ENCODE results near the gene CFAP70. TPM values are rescaled to one million over a fixed set of nuclear protein-coding genes. Genes with fewer than 3 reads are reported as not detected.

Gene CFAP70
- polyA plus RNA-seq, 1 donor from 2014 or later = 5.8 TPM

DNA sequence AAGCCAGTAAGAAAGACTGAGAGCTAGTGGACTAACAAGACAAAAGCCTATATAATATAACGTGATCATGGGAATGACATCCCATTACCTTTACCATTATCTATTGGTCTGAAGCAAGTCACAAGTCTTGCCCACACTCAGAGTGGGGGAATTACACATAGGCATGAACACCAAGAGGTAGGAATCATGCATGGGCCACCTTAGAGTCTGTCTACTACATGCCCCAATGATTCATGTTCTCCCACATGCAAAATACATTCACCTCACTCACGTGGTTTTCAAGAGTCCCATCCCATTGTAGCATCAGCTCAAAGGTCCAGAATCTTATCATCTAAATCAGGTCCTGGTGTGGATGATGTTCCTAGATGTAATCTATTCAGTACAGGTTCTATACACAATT lies 141.0 kb downstream of the CFAP70 start:
- no peak overlapping the region for H2AFZ ChIP-seq (ENCODE audit: low read depth, low read length)
- H4K20me1 ChIP-seq (ENCODE audit: insufficient read depth) = no peaks in the 10 kb centered on the region
- no peak overlapping the region for H3K27ac ChIP-seq (ENCODE audit: low read length)
- no peak overlapping the region for H3K4me2 ChIP-seq (ENCODE audit: low read length)
- no peak overlapping the region for H3K9ac ChIP-seq (ENCODE audit: low read length)
- H3F3A ChIP-seq (ENCODE audit: insufficient read depth, low read length, poor library complexity, severe bottlenecking) = no peaks in the 10 kb centered on the region
- H3K79me2 ChIP-seq (replicated peaks; ENCODE audit: insufficient read depth, low read length) = peaks cover 3% of the 10 kb centered on the region
- H3K36me3 ChIP-seq (ENCODE audit: insufficient read depth, low read length) = peaks cover 6% of the 10 kb centered on the region
- H3K9me3 ChIP-seq (ENCODE audit: low read length) = no peaks in the 10 kb centered on the region
- H3K27me3 ChIP-seq (ENCODE audit: insufficient read depth, low read depth, low read length) = no peaks in the 10 kb centered on the region
- no peak overlapping the region for H3K4me3 ChIP-seq (ENCODE audit: low read length)
- TF ChIP-seq, protein P1, sequence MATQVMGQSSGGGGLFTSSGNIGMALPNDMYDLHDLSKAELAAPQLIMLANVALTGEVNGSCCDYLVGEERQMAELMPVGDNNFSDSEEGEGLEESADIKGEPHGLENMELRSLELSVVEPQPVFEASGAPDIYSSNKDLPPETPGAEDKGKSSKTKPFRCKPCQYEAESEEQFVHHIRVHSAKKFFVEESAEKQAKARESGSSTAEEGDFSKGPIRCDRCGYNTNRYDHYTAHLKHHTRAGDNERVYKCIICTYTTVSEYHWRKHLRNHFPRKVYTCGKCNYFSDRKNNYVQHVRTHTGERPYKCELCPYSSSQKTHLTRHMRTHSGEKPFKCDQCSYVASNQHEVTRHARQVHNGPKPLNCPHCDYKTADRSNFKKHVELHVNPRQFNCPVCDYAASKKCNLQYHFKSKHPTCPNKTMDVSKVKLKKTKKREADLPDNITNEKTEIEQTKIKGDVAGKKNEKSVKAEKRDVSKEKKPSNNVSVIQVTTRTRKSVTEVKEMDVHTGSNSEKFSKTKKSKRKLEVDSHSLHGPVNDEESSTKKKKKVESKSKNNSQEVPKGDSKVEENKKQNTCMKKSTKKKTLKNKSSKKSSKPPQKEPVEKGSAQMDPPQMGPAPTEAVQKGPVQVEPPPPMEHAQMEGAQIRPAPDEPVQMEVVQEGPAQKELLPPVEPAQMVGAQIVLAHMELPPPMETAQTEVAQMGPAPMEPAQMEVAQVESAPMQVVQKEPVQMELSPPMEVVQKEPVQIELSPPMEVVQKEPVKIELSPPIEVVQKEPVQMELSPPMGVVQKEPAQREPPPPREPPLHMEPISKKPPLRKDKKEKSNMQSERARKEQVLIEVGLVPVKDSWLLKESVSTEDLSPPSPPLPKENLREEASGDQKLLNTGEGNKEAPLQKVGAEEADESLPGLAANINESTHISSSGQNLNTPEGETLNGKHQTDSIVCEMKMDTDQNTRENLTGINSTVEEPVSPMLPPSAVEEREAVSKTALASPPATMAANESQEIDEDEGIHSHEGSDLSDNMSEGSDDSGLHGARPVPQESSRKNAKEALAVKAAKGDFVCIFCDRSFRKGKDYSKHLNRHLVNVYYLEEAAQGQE (IDR thresholded peaks at IDR 0.05; ENCODE audit: borderline replicate concordance) = no peak
- TF ChIP-seq EZH2 (IDR thresholded peaks at IDR 0.05; ENCODE audit: borderline replicate concordance, insufficient read depth, low read length, poor library complexity, severe bottlenecking) (no peak), RAD21 (conservative IDR thresholded peaks at IDR 0.05) (no peak), POLR2AphosphoS5 (IDR thresholded peaks at IDR 0.05) (no peak), EP300 (conservative IDR thresholded peaks at IDR 0.05; ENCODE audit: poor library complexity, severe bottlenecking) (no peak), MXI1 (conservative IDR thresholded peaks at IDR 0.05; ENCODE audit: poor library complexity, severe bottlenecking) (no peak), SMC3 (conservative IDR thresholded peaks at IDR 0.05; ENCODE audit: poor library complexity) (no peak), TAF1 (IDR thresholded peaks at IDR 0.05; ENCODE audit: low read depth) (no peak)
- TF ChIP-seq, protein P2, sequence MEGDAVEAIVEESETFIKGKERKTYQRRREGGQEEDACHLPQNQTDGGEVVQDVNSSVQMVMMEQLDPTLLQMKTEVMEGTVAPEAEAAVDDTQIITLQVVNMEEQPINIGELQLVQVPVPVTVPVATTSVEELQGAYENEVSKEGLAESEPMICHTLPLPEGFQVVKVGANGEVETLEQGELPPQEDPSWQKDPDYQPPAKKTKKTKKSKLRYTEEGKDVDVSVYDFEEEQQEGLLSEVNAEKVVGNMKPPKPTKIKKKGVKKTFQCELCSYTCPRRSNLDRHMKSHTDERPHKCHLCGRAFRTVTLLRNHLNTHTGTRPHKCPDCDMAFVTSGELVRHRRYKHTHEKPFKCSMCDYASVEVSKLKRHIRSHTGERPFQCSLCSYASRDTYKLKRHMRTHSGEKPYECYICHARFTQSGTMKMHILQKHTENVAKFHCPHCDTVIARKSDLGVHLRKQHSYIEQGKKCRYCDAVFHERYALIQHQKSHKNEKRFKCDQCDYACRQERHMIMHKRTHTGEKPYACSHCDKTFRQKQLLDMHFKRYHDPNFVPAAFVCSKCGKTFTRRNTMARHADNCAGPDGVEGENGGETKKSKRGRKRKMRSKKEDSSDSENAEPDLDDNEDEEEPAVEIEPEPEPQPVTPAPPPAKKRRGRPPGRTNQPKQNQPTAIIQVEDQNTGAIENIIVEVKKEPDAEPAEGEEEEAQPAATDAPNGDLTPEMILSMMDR (IDR thresholded peaks at IDR 0.05; ENCODE audit: poor library complexity, severe bottlenecking) = no peak
- H3K9me2 ChIP-seq (ENCODE audit: insufficient read depth, low read length) = no peaks in the 10 kb centered on the region

DNA sequence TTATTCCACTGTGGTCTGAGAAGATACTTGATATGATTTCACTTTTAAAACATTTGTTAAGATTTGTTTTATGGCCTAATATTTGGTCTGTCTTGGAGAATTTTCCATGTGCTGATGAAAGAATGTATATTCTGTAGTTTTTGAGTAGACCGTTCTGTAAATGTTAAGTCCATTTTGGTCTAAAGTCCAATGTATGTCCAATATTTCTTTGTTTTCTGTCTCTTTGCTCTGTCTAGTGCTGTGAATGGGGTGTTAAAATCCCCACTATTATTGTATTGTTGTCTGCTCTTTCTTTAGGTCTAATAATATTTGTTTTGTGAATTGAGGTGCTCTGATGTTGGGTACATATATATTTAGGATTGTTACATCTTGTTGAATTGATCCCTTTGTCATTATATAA lies 142.9 kb downstream of the CFAP70 start:
- Histone ChIP-seq H3F3A (ENCODE audit: insufficient read depth, low read length, poor library complexity, severe bottlenecking) (no peaks in the 10 kb centered on the region), H3K79me2 (replicated peaks; ENCODE audit: insufficient read depth, low read length) (peaks cover 3% of the 10 kb centered on the region)

More for the DNA sequence above, 142.9 kb downstream of the CFAP70 start:
- H3K27me3 ChIP-seq (ENCODE audit: insufficient read depth, low read depth, low read length) = no peaks in the 10 kb centered on the region
- H3K27ac ChIP-seq (ENCODE audit: low read length) = no peak overlapping the region
- peaks cover 4% of the 10 kb centered on the region for H3K36me3 ChIP-seq (ENCODE audit: insufficient read depth, low read length)
- no peaks in the 10 kb centered on the region for H3K9me2 ChIP-seq (ENCODE audit: insufficient read depth, low read length)
- no peaks in the 10 kb centered on the region for H4K20me1 ChIP-seq (ENCODE audit: insufficient read depth)
- no peak for TF ChIP-seq POLR2AphosphoS5 (IDR thresholded peaks at IDR 0.05)
- TF ChIP-seq MXI1 (conservative IDR thresholded peaks at IDR 0.05; ENCODE audit: poor library complexity, severe bottlenecking) = no peak
- no peak for TF ChIP-seq SMC3 (conservative IDR thresholded peaks at IDR 0.05; ENCODE audit: poor library complexity)
- no peak for TF ChIP-seq EZH2 (IDR thresholded peaks at IDR 0.05; ENCODE audit: borderline replicate concordance, insufficient read depth, low read length, poor library complexity, severe bottlenecking)
- H3K4me2 ChIP-seq (ENCODE audit: low read length) = no peak overlapping the region
- no peaks in the 10 kb centered on the region for H3K9me3 ChIP-seq (ENCODE audit: low read length)
- H3K9ac ChIP-seq (ENCODE audit: low read length) = no peak overlapping the region
- H3K4me3 ChIP-seq (ENCODE audit: low read length) = no peak overlapping the region
- H2AFZ ChIP-seq (ENCODE audit: low read depth, low read length) = no peak overlapping the region

Measured in neural cell (in vitro differentiated cells).